Endothelial cell of umbilical vein (primary cell): Measurements from ENCODE around the gene ZMIZ1. TPM values are rescaled to one million over a fixed set of nuclear protein-coding genes. Genes with fewer than 3 reads are reported as not detected.

Experiments used
- BruUV-seq: library from RNA; stranded (reverse); fragments of 400-500 nt; replicated peaks from 2 replicates; lab custom pipeline; 2021; lab: Mats Ljungman, UMichigan
- CTCF ChIA-PET: fragments of 300-600, 350-600 bp; sonication (Branson Sonifier 250); formaldehyde crosslinking; loops from one replicate; lab custom pipeline; 2021; ENCODE audit warnings: antibody characterized with exemption, inconsistent platforms; lab: Charles Lee
- POLR2A ChIA-PET: fragments of 300-600, 350-600 bp; sonication (Branson Sonifier 250); formaldehyde crosslinking; loops from one replicate; lab custom pipeline; 2021; ENCODE audit warnings: antibody characterized with exemption, inconsistent platforms; lab: Charles Lee
- DNase-seq: peaks from one replicate; pipeline ENCODE4 v3.0.0-alpha.2; 2011; ENCODE audit warnings: low read depth, low spot score
- FAIRE-seq: peaks from 2 replicates; lab custom pipeline; 2011; peaks lifted over from hg19 to GRCh38; lab: Jason Lieb, UNC
- H2AFZ ChIP-seq: 2 replicates; pipeline ENCODE4 v1.6.0; 2012; ENCODE audit warnings: low read depth, low read length, control low read depth, inconsistent platforms
- H3K27ac ChIP-seq: 2 replicates; pipeline ENCODE4 v1.5.1; 2011; ENCODE audit warnings: low read depth, mild to moderate bottlenecking, control low read depth, low read length, moderate library complexity; ENCODE audit not compliant: insufficient read depth
- H3K27me3 ChIP-seq, 2 experiments: 2 replicates each; pipeline versions ENCODE4 v1.6.0 to v1.6.1; 2011; ENCODE audit warnings: low read length in 2 of 2, mixed read lengths in 1 of 2; ENCODE audit not compliant: control insufficient read depth in 2 of 2, insufficient read depth in 2 of 2
- H3K36me3 ChIP-seq, 2 experiments: 2 replicates in 1 of 2; 3 replicates in 1 of 2; pipeline ENCODE4 v1.5.1; 2011; ENCODE audit warnings: low read length in 2 of 2, mild to moderate bottlenecking in 1 of 2, moderate library complexity in 1 of 2; ENCODE audit not compliant: control insufficient read depth in 2 of 2, insufficient read depth in 2 of 2; ENCODE audit errors: extremely low read depth in 1 of 2
- H3K4me1 ChIP-seq: 3 replicates; pipeline ENCODE4 v1.5.1; 2011; ENCODE audit warnings: mild to moderate bottlenecking, low read length; ENCODE audit not compliant: control insufficient read depth, insufficient read depth; ENCODE audit errors: extremely low read depth
- H3K4me2 ChIP-seq: 2 replicates; pipeline ENCODE4 v1.6.1; 2011; ENCODE audit warnings: low read length, control low read depth, mixed read lengths; ENCODE audit not compliant: insufficient read depth
- H3K4me3 ChIP-seq, 3 experiments: fragments of 200-600 bp in 1 of 3; sonication (generic), shearing (Covaris generic) in 1 of 3; replicated peaks in 1 of 3; 2 replicates each; pipeline ENCODE4 v1.5.1; 2011 to 2016; ENCODE audit warnings: control low read depth in 3 of 3, low read length in 3 of 3, mild to moderate bottlenecking in 2 of 3, inconsistent platforms in 1 of 3, low read depth in 1 of 3, moderate library complexity in 1 of 3; ENCODE audit not compliant: insufficient read depth in 1 of 3
- H3K79me2 ChIP-seq: 2 replicates; pipeline ENCODE4 v1.6.0; 2012; ENCODE audit warnings: low read length, inconsistent platforms; ENCODE audit not compliant: control insufficient read depth, insufficient read depth
- H3K9ac ChIP-seq: replicated peaks from 2 replicates; pipeline ENCODE3; 2011; ENCODE audit warnings: low read length, control low read depth; ENCODE audit not compliant: insufficient read depth; ENCODE audit errors: extremely low read depth
- H3K9me1 ChIP-seq: replicated peaks from 3 replicates; pipeline ENCODE4 v1.6.0; 2011; ENCODE audit warnings: mild to moderate bottlenecking, low read length; ENCODE audit not compliant: control insufficient read depth, insufficient read depth; ENCODE audit errors: extremely low read depth
- H3K9me3 ChIP-seq: replicated peaks from 2 replicates; pipeline ENCODE4 v1.5.1; 2012; ENCODE audit warnings: low read length, inconsistent platforms; ENCODE audit not compliant: control insufficient read depth, insufficient read depth
- H4K20me1 ChIP-seq: replicated peaks from 2 replicates; pipeline ENCODE3; 2011; ENCODE audit warnings: mild to moderate bottlenecking, low read length; ENCODE audit not compliant: control insufficient read depth, insufficient read depth; ENCODE audit errors: extremely low read depth
- EZH2 ChIP-seq: IDR thresholded peaks from 2 replicates; pipeline ENCODE4 v1.6.1; 2012; ENCODE audit warnings: borderline replicate concordance, low read depth, mild to moderate bottlenecking, moderate library complexity, low read length, inconsistent platforms; ENCODE audit not compliant: severe bottlenecking
- FOS ChIP-seq: IDR thresholded peaks from 2 replicates; pipeline ENCODE4 v1.6.1; 2011; ENCODE audit warnings: mild to moderate bottlenecking, low read length, moderate library complexity, borderline replicate concordance; ENCODE audit not compliant: insufficient read depth
- GATA2 ChIP-seq: IDR thresholded peaks from 2 replicates; pipeline ENCODE4 v1.7.0; 2011; ENCODE audit warnings: low read depth, mild to moderate bottlenecking, moderate library complexity, mixed read lengths, low read length; ENCODE audit not compliant: insufficient read length, insufficient read depth
- JUN ChIP-seq: IDR thresholded peaks from 2 replicates; pipeline ENCODE4 v1.6.1; 2011; ENCODE audit warnings: borderline replicate concordance, low read depth; ENCODE audit not compliant: insufficient read length, insufficient read depth
- MYC ChIP-seq: IDR thresholded peaks from one replicate; pipeline ENCODE4 v1.6.1; 2011; ENCODE audit warnings: mild to moderate bottlenecking, low read depth, low read length
- POLR2A ChIP-seq: IDR thresholded peaks from 2 replicates; pipeline ENCODE4 v1.6.1; 2012; ENCODE audit warnings: low read depth, mild to moderate bottlenecking, control low read depth, low read length
- POLR2AphosphoS5 ChIP-seq: IDR thresholded peaks from 2 replicates; pipeline ENCODE4 v1.6.1; 2012; ENCODE audit warnings: low read depth, mild to moderate bottlenecking, control low read depth, low read length, moderate library complexity; ENCODE audit not compliant: insufficient read depth
- dilution Hi-C: fragments of 300-500 bp; cut with MboI; formaldehyde crosslinking; loops from one replicate; pipeline ENCODE4 v1.15.0; 2019; ENCODE audit warnings: low sequenced_read_pairs; ENCODE audit not compliant: extremely low pct_ligation_motif_present
- intact Hi-C: fragments of 100-400 bp; cut with micrococcal nuclease; formaldehyde crosslinking; loops from one replicate; pipeline ENCODE4 v1.10.0; 2022
- polyA plus RNA-seq, 4 experiments: library from polyadenylated mRNA; depleted of rRNA in 3 of 4; stranded (reverse) in 3 of 4; unstranded in 1 of 4; fragments of >200 nt; gene quantifications; 2 replicates each; pipeline versions ENCODE4 v1.2.1 to v1.2.3, GENCODE V29; 2011 to 2012; ENCODE audit warnings: missing spikeins in 1 of 4
- total RNA-seq: library from RNA; stranded (reverse); gene quantifications from 2 replicates; pipeline ENCODE4 v1.2.3, GENCODE V29; 2021
- TF ChIP-seq, protein P1 (sequence below): IDR thresholded peaks from 2 replicates; pipeline ENCODE4 v1.6.1; 2011; ENCODE audit not compliant: insufficient read depth, insufficient read length
- TF ChIP-seq, protein P2 (sequence below), 2 donors: IDR thresholded peaks; 1 replicate in 1 of 2; 2 replicates in 1 of 2; pipeline ENCODE4 v1.5.1; 2011; ENCODE audit warnings: low read length in 2 of 2, mild to moderate bottlenecking in 2 of 2, moderate library complexity in 2 of 2, control low read depth in 1 of 2, inconsistent platforms in 1 of 2, low read depth in 1 of 2; ENCODE audit not compliant: insufficient read depth in 1 of 2; ENCODE audit errors: extremely low read depth in 1 of 2

ZMIZ1 gene
- total and polyA plus RNA-seq, 2 donors (not counting 3 experiments of a cell fraction or from before 2014, with no cell fraction given), result 12.5 to 46.7 TPM

DNA sequence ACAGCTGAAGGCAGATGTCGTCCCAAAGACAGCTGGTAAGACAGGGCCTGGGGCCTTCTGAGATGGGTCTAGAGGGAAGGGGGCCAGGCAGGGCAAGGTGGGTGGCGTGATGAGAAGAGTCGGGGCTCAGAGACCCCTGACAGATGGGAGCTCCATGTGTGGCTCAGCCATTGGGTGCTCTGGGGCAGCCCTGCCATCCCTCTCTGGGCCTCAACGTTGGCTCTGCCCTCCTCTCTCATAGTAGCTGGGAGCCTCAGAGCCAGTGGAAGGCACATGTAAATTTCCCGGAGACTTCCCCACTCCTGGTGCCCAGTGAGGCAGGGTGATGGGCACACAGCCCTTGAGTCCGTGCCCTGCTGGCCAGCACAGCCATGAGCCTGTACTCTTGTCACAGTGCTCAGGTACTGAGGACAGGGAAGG, 280.3 kb downstream of the ZMIZ1 start:
- H3K36me3 ChIP-seq, result peaks cover 7 to 30% of the 10 kb centered on the region in 2 experiments
- no TSS peak for BruUV-seq
- H3K9me3 ChIP-seq, result no peaks in the 10 kb centered on the region
- dilution Hi-C loops, result no loop called here
- H3K4me2 ChIP-seq, result peak overlapping the region; percentile 85
- no peak overlapping the region for H3K4me3 ChIP-seq
- peaks cover 20% of the 10 kb centered on the region for H3K79me2 ChIP-seq
- POLR2A ChIA-PET, result no interaction called here
- no peak overlapping the region for H2AFZ ChIP-seq
- no peak overlapping the region for H3K9ac ChIP-seq
- intact Hi-C loops, result loop anchor here (5.0 to 10.0 kb wide), 4 partner anchors 53 to 594 kb away; no protein-coding TSS in a partner anchor
- CTCF ChIA-PET, result interaction anchor here (0.9 kb wide), 1 partner anchor 27 kb away, joined by 3 read pairs; no protein-coding TSS in a partner anchor
- DNase-seq (no peak), FAIRE-seq (no peak)
- H3K27me3 ChIP-seq, result no peaks in the 10 kb centered on the region
- no peaks in the 10 kb centered on the region for H3K9me1 ChIP-seq
- H3K27ac ChIP-seq, result no peak overlapping the region
- H4K20me1 ChIP-seq, result no peaks in the 10 kb centered on the region
- peaks cover 11% of the 10 kb centered on the region for H3K4me1 ChIP-seq
- TF ChIP-seq POLR2AphosphoS5 (no peak), MYC (no peak), EZH2 (no peak), FOS (no peak), GATA2 (no peak), JUN (no peak)

DNA sequence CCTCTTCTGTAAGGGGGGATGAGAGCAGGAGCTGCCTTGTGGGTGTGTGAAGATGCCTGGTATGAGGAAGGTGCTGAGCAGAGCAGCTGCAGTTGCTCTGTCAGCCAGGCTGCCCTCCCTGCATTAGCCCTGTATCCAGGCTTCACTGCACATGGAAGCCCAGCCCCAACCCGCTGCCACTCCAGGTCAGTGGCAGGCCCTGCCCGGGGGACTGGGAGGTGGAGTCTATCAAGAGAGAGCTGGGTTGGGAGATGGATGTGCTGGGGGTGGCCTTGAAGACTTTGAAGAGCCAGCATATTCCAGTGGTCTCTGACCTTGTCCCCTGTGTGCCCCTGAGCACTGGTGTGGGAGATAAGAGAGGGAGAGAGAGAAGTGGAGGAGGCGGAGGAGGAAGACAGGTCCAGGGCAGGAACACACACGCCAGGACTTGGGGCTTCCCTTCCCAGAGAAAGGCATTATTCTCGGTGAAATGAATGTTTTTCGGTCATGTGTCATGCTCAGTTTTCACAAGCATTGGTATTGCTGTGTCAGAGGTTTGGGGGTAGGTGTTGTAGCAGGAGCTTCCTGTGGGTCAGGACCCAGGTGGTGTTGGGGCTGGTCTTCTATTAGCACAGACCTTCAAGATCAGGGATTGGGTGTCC, 281.1 kb downstream of the ZMIZ1 start:
- Histone ChIP-seq H2AFZ (no peak overlapping the region), H3K9me1 (no peaks in the 10 kb centered on the region), H3K9ac (no peak overlapping the region), H3K79me2 (peaks cover 20% of the 10 kb centered on the region), H3K4me2 (no peak overlapping the region), H3K4me3 (no peak overlapping the region), H3K9me3 (no peaks in the 10 kb centered on the region), H4K20me1 (no peaks in the 10 kb centered on the region), H3K27me3 (no peaks in the 10 kb centered on the region), H3K36me3 (peaks cover 7 to 35% of the 10 kb centered on the region in 2 experiments), H3K4me1 (peaks cover 11% of the 10 kb centered on the region), H3K27ac (no peak overlapping the region)
- FAIRE-seq, result no peak
- ChIA-PET CTCF (no interaction called here), POLR2A (no interaction called here)
- no peak for DNase-seq
- intact Hi-C loops (loop anchor here (5.0 to 10.0 kb wide), 4 partner anchors 52 to 595 kb away; no protein-coding TSS in a partner anchor), dilution Hi-C loops (no loop called here)
- no peak for TF ChIP-seq POLR2AphosphoS5
- no peak for TF ChIP-seq POLR2A
- no peak for TF ChIP-seq JUN
- TF ChIP-seq, protein P1, sequence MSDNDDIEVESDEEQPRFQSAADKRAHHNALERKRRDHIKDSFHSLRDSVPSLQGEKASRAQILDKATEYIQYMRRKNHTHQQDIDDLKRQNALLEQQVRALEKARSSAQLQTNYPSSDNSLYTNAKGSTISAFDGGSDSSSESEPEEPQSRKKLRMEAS, result no peak
- TF ChIP-seq FOS, result no peak
- no peak for TF ChIP-seq MYC
- TF ChIP-seq GATA2, result no peak
- TF ChIP-seq, protein P2, sequence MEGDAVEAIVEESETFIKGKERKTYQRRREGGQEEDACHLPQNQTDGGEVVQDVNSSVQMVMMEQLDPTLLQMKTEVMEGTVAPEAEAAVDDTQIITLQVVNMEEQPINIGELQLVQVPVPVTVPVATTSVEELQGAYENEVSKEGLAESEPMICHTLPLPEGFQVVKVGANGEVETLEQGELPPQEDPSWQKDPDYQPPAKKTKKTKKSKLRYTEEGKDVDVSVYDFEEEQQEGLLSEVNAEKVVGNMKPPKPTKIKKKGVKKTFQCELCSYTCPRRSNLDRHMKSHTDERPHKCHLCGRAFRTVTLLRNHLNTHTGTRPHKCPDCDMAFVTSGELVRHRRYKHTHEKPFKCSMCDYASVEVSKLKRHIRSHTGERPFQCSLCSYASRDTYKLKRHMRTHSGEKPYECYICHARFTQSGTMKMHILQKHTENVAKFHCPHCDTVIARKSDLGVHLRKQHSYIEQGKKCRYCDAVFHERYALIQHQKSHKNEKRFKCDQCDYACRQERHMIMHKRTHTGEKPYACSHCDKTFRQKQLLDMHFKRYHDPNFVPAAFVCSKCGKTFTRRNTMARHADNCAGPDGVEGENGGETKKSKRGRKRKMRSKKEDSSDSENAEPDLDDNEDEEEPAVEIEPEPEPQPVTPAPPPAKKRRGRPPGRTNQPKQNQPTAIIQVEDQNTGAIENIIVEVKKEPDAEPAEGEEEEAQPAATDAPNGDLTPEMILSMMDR (IDR thresholded peaks at IDR 0.05; ENCODE audit: extremely low read depth in 1 of 2, insufficient read depth in 1 of 2, low read depth in 1 of 2, low read length in 2 of 2), result no peak
- no peak for TF ChIP-seq EZH2
- no TSS peak for BruUV-seq
